Endothelial cell of umbilical vein (primary cell): ENCODE results near the gene XXYLT1. TPM values are rescaled to one million over a fixed set of nuclear protein-coding genes. Genes with fewer than 3 reads are reported as not detected.

Experiments
- BruUV-seq: library from RNA; stranded (reverse); fragments of 400-500 nt; replicated peaks from 2 replicates; lab custom pipeline; 2021; lab: Mats Ljungman, UMichigan
- CTCF ChIA-PET: fragments of 300-600, 350-600 bp; sonication (Branson Sonifier 250); formaldehyde crosslinking; loops from one replicate; lab custom pipeline; 2021; ENCODE audit warnings: antibody characterized with exemption, inconsistent platforms; lab: Charles Lee
- POLR2A ChIA-PET: fragments of 300-600, 350-600 bp; sonication (Branson Sonifier 250); formaldehyde crosslinking; loops from one replicate; lab custom pipeline; 2021; ENCODE audit warnings: antibody characterized with exemption, inconsistent platforms; lab: Charles Lee
- DNase-seq: peaks from one replicate; pipeline ENCODE4 v3.0.0-alpha.2; 2011; ENCODE audit warnings: low read depth, low spot score
- FAIRE-seq: peaks from 2 replicates; lab custom pipeline; 2011; peaks lifted over from hg19 to GRCh38; lab: Jason Lieb, UNC
- H2AFZ ChIP-seq: 2 replicates; pipeline ENCODE4 v1.6.0; 2012; ENCODE audit warnings: low read depth, low read length, control low read depth, inconsistent platforms
- H3K27ac ChIP-seq: 2 replicates; pipeline ENCODE4 v1.5.1; 2011; ENCODE audit warnings: low read depth, mild to moderate bottlenecking, control low read depth, low read length, moderate library complexity; ENCODE audit not compliant: insufficient read depth
- H3K27me3 ChIP-seq, 2 experiments: 2 replicates each; pipeline versions ENCODE4 v1.6.0 to v1.6.1; 2011; ENCODE audit warnings: low read length in 2 of 2, mixed read lengths in 1 of 2; ENCODE audit not compliant: control insufficient read depth in 2 of 2, insufficient read depth in 2 of 2
- H3K36me3 ChIP-seq, 2 experiments: 2 replicates in 1 of 2; 3 replicates in 1 of 2; pipeline ENCODE4 v1.5.1; 2011; ENCODE audit warnings: low read length in 2 of 2, mild to moderate bottlenecking in 1 of 2, moderate library complexity in 1 of 2; ENCODE audit not compliant: control insufficient read depth in 2 of 2, insufficient read depth in 2 of 2; ENCODE audit errors: extremely low read depth in 1 of 2
- H3K4me1 ChIP-seq: 3 replicates; pipeline ENCODE4 v1.5.1; 2011; ENCODE audit warnings: mild to moderate bottlenecking, low read length; ENCODE audit not compliant: control insufficient read depth, insufficient read depth; ENCODE audit errors: extremely low read depth
- H3K4me2 ChIP-seq: 2 replicates; pipeline ENCODE4 v1.6.1; 2011; ENCODE audit warnings: low read length, control low read depth, mixed read lengths; ENCODE audit not compliant: insufficient read depth
- H3K4me3 ChIP-seq, 3 experiments: fragments of 200-600 bp in 1 of 3; sonication (generic), shearing (Covaris generic) in 1 of 3; replicated peaks in 1 of 3; 2 replicates each; pipeline ENCODE4 v1.5.1; 2011 to 2016; ENCODE audit warnings: control low read depth in 3 of 3, low read length in 3 of 3, mild to moderate bottlenecking in 2 of 3, inconsistent platforms in 1 of 3, low read depth in 1 of 3, moderate library complexity in 1 of 3; ENCODE audit not compliant: insufficient read depth in 1 of 3
- H3K79me2 ChIP-seq: 2 replicates; pipeline ENCODE4 v1.6.0; 2012; ENCODE audit warnings: low read length, inconsistent platforms; ENCODE audit not compliant: control insufficient read depth, insufficient read depth
- H3K9ac ChIP-seq: replicated peaks from 2 replicates; pipeline ENCODE3; 2011; ENCODE audit warnings: low read length, control low read depth; ENCODE audit not compliant: insufficient read depth; ENCODE audit errors: extremely low read depth
- H3K9me1 ChIP-seq: replicated peaks from 3 replicates; pipeline ENCODE4 v1.6.0; 2011; ENCODE audit warnings: mild to moderate bottlenecking, low read length; ENCODE audit not compliant: control insufficient read depth, insufficient read depth; ENCODE audit errors: extremely low read depth
- H3K9me3 ChIP-seq: replicated peaks from 2 replicates; pipeline ENCODE4 v1.5.1; 2012; ENCODE audit warnings: low read length, inconsistent platforms; ENCODE audit not compliant: control insufficient read depth, insufficient read depth
- H4K20me1 ChIP-seq: replicated peaks from 2 replicates; pipeline ENCODE3; 2011; ENCODE audit warnings: mild to moderate bottlenecking, low read length; ENCODE audit not compliant: control insufficient read depth, insufficient read depth; ENCODE audit errors: extremely low read depth
- CTCF ChIP-seq, 2 donors: IDR thresholded peaks; 1 replicate in 1 of 2; 2 replicates in 1 of 2; pipeline ENCODE4 v1.5.1; 2011; ENCODE audit warnings: low read length in 2 of 2, mild to moderate bottlenecking in 2 of 2, moderate library complexity in 2 of 2, control low read depth in 1 of 2, inconsistent platforms in 1 of 2, low read depth in 1 of 2; ENCODE audit not compliant: insufficient read depth in 1 of 2; ENCODE audit errors: extremely low read depth in 1 of 2
- EZH2 ChIP-seq: IDR thresholded peaks from 2 replicates; pipeline ENCODE4 v1.6.1; 2012; ENCODE audit warnings: borderline replicate concordance, low read depth, mild to moderate bottlenecking, moderate library complexity, low read length, inconsistent platforms; ENCODE audit not compliant: severe bottlenecking
- FOS ChIP-seq: IDR thresholded peaks from 2 replicates; pipeline ENCODE4 v1.6.1; 2011; ENCODE audit warnings: mild to moderate bottlenecking, low read length, moderate library complexity, borderline replicate concordance; ENCODE audit not compliant: insufficient read depth
- GATA2 ChIP-seq: IDR thresholded peaks from 2 replicates; pipeline ENCODE4 v1.7.0; 2011; ENCODE audit warnings: low read depth, mild to moderate bottlenecking, moderate library complexity, mixed read lengths, low read length; ENCODE audit not compliant: insufficient read length, insufficient read depth
- JUN ChIP-seq: IDR thresholded peaks from 2 replicates; pipeline ENCODE4 v1.6.1; 2011; ENCODE audit warnings: borderline replicate concordance, low read depth; ENCODE audit not compliant: insufficient read length, insufficient read depth
- MAX ChIP-seq: IDR thresholded peaks from 2 replicates; pipeline ENCODE4 v1.6.1; 2011; ENCODE audit not compliant: insufficient read depth, insufficient read length
- MYC ChIP-seq: IDR thresholded peaks from one replicate; pipeline ENCODE4 v1.6.1; 2011; ENCODE audit warnings: mild to moderate bottlenecking, low read depth, low read length
- POLR2A ChIP-seq: IDR thresholded peaks from 2 replicates; pipeline ENCODE4 v1.6.1; 2012; ENCODE audit warnings: low read depth, mild to moderate bottlenecking, control low read depth, low read length
- POLR2AphosphoS5 ChIP-seq: IDR thresholded peaks from 2 replicates; pipeline ENCODE4 v1.6.1; 2012; ENCODE audit warnings: low read depth, mild to moderate bottlenecking, control low read depth, low read length, moderate library complexity; ENCODE audit not compliant: insufficient read depth
- dilution Hi-C: fragments of 300-500 bp; cut with MboI; formaldehyde crosslinking; loops from one replicate; pipeline ENCODE4 v1.15.0; 2019; ENCODE audit warnings: low sequenced_read_pairs; ENCODE audit not compliant: extremely low pct_ligation_motif_present
- intact Hi-C: fragments of 100-400 bp; cut with micrococcal nuclease; formaldehyde crosslinking; loops from one replicate; pipeline ENCODE4 v1.10.0; 2022
- polyA plus RNA-seq, 4 experiments: library from polyadenylated mRNA; depleted of rRNA in 3 of 4; stranded (reverse) in 3 of 4; unstranded in 1 of 4; fragments of >200 nt; gene quantifications; 2 replicates each; pipeline versions ENCODE4 v1.2.1 to v1.2.3, GENCODE V29; 2011 to 2012; ENCODE audit warnings: missing spikeins in 1 of 4
- total RNA-seq: library from RNA; stranded (reverse); gene quantifications from 2 replicates; pipeline ENCODE4 v1.2.3, GENCODE V29; 2021

XXYLT1 gene
- total and polyA plus RNA-seq, 2 donors (not counting 3 experiments of a cell fraction or from before 2014, with no cell fraction given), result 54.4 to 78.1 TPM

DNA sequence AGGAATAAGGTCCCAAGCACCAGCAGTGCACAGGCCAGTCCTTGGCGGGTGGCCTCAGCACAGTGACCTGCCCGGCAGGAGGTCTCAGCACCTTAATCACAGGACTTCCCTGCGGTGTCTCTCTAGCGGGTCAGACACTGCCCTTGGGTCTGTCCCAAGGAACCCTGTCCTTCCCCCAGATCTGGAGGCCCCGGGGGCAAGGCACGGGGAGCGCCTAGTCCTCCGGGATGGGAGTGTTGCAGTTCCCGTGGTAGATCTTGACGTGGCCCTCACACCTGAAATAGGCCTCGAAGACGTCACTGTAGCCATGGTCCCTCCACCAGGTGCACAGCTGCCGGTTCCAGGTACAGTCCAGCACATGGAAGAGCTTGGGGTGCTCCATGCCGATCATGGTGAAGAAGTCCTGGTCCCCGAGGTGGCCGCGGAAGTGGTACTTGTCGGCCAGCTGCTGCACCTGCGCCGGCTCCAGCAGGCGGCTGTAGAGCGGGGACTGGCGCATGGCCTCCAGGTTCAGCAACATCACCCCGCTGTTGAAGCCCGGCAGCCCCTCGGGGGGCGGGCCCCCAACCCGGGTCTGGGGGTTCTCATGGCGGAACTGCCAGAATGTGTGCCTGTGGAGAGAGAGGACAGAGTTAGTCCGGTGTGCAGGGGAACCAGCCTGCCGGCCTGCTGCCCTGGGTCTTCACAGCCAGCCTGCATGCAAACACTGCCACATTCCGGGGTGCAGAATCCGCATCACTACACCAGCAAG is 201.3 kb downstream of the XXYLT1 start:
- no peaks in the 10 kb centered on the region for H3K9me1 ChIP-seq
- H3K27me3 ChIP-seq, result no peaks in the 10 kb centered on the region
- H3K79me2 ChIP-seq, result no peaks in the 10 kb centered on the region
- no peak overlapping the region for H2AFZ ChIP-seq
- H3K4me1 ChIP-seq, result no peaks in the 10 kb centered on the region
- H3K4me2 ChIP-seq, result no peak overlapping the region
- peaks cover 4 to 5% of the 10 kb centered on the region in 2 experiments for H3K36me3 ChIP-seq
- intact Hi-C loops (loop anchor here (10.0 kb wide), 1 partner anchor 745 kb away; the partner anchor contains the start of gene MUC4), dilution Hi-C loops (no loop called here)
- ChIA-PET CTCF (interaction anchor here (0.6 kb wide), 1 partner anchor 11 kb away, joined by 3 read pairs; no protein-coding TSS in a partner anchor), POLR2A (no interaction called here)
- DNase-seq (no peak), FAIRE-seq (no peak)
- no peaks in the 10 kb centered on the region for H4K20me1 ChIP-seq
- H3K27ac ChIP-seq, result no peak overlapping the region
- H3K9ac ChIP-seq, result no peak overlapping the region
- TF ChIP-seq POLR2A (no peak), MYC (no peak), FOS (no peak), CTCF (IDR thresholded peaks at IDR 0.05; ENCODE audit: extremely low read depth in 1 of 2, insufficient read depth in 1 of 2, low read depth in 1 of 2, low read length in 2 of 2) (no peak), GATA2 (no peak), MAX (no peak), EZH2 (no peak), JUN (no peak), POLR2AphosphoS5 (no peak)
- no peak overlapping the region for H3K4me3 ChIP-seq
- H3K9me3 ChIP-seq, result no peaks in the 10 kb centered on the region
- no TSS peak for BruUV-seq
